GM19043 (cell line): Measurements from ENCODE around the gene MGLL.

Experiments
- ATAC-seq: cut with Tn5 transposase; IDR thresholded peaks from one replicate; pipeline ENCODE4 v1.9.1; 2021; ENCODE audit warnings: low read depth; ENCODE audit not compliant: unreplicated experiment

MGLL gene

GRCh38 chr3:127815001-127815400, 7.3 kb downstream of the MGLL start:
- no peak for ATAC-seq

- ATAC-seq = no peak
Observed at GRCh38 chr3:127814325-127814781, 8.0 kb downstream of the MGLL start.

- no peak for ATAC-seq
Observed at GRCh38 chr3:127812151-127812550, 10.2 kb downstream of the MGLL start.

- no peak for ATAC-seq
Observed at GRCh38 chr3:127811717-127812116, 10.6 kb downstream of the MGLL start.

- ATAC-seq = no peak
Observed at GRCh38 chr3:127809611-127810010, 12.7 kb downstream of the MGLL start.

- no peak for ATAC-seq
Observed at GRCh38 chr3:127809211-127809610, 13.1 kb downstream of the MGLL start.

- ATAC-seq = no peak
Observed at GRCh38 chr3:127808197-127808596, 14.1 kb downstream of the MGLL start.

- ATAC-seq = no peak
Observed at GRCh38 chr3:127805026-127805753, 17.1 kb downstream of the MGLL start.

GRCh38 chr3:127804141-127804540, 18.2 kb downstream of the MGLL start:
- ATAC-seq = no peak

GRCh38 chr3:127803619-127804018, 18.7 kb downstream of the MGLL start:
- no peak for ATAC-seq

- ATAC-seq = no peak
Observed at GRCh38 chr3:127802606-127803005, 19.7 kb downstream of the MGLL start.

- no peak for ATAC-seq
Observed at GRCh38 chr3:127801731-127802313, 20.5 kb downstream of the MGLL start.

GRCh38 chr3:127800508-127800907, 21.8 kb downstream of the MGLL start:
- peak; percentile 77 for ATAC-seq

- no peak for ATAC-seq
Observed at GRCh38 chr3:127799476-127800222, 22.7 kb downstream of the MGLL start.

- no peak for ATAC-seq
Observed at GRCh38 chr3:127798716-127799115, 23.6 kb downstream of the MGLL start.

- no peak for ATAC-seq
Observed at GRCh38 chr3:127796831-127797150, 25.5 kb downstream of the MGLL start.

- ATAC-seq = no peak
Observed at GRCh38 chr3:127796045-127796830, 26.1 kb downstream of the MGLL start.

GRCh38 chr3:127794972-127795371, 27.3 kb downstream of the MGLL start:
- ATAC-seq = no peak

- no peak for ATAC-seq
Observed at GRCh38 chr3:127794402-127794801, 27.9 kb downstream of the MGLL start.

GRCh38 chr3:127792541-127793292, 29.6 kb downstream of the MGLL start:
- no peak for ATAC-seq
